Vagina (tissue), 2 donors: Measurements from ENCODE around the gene APLP2.

Source experiments
- POLR2A ChIP-seq, 2 donors: fragments of 450-650 bp; IDR thresholded peaks; one replicate each; pipeline ENCODE4 v1.6.1; 2017; ENCODE audit warnings: antibody characterized with exemption in 2 of 2, mild to moderate bottlenecking in 2 of 2, moderate library complexity in 2 of 2
- POLR2AphosphoS5 ChIP-seq, 2 donors: sonication (generic); formaldehyde crosslinking; IDR thresholded peaks; one replicate each; pipeline ENCODE4 v1.9.0; 2017; ENCODE audit warnings: antibody characterized with exemption in 2 of 2, mild to moderate bottlenecking in 2 of 2, low read depth in 1 of 2; ENCODE audit not compliant: insufficient read depth in 1 of 2
- TF ChIP-seq, protein P1 (sequence below), 3 experiments: fragments of 450-650 bp in 2 of 3; fragments of 200-600 bp in 1 of 3; sonication (generic) in 1 of 3; IDR thresholded peaks; one replicate each; pipeline ENCODE4 v1.5.1; 2017 to 2019; ENCODE audit warnings: antibody characterized with exemption in 3 of 3, mild to moderate bottlenecking in 2 of 3, moderate library complexity in 2 of 3

DNA sequence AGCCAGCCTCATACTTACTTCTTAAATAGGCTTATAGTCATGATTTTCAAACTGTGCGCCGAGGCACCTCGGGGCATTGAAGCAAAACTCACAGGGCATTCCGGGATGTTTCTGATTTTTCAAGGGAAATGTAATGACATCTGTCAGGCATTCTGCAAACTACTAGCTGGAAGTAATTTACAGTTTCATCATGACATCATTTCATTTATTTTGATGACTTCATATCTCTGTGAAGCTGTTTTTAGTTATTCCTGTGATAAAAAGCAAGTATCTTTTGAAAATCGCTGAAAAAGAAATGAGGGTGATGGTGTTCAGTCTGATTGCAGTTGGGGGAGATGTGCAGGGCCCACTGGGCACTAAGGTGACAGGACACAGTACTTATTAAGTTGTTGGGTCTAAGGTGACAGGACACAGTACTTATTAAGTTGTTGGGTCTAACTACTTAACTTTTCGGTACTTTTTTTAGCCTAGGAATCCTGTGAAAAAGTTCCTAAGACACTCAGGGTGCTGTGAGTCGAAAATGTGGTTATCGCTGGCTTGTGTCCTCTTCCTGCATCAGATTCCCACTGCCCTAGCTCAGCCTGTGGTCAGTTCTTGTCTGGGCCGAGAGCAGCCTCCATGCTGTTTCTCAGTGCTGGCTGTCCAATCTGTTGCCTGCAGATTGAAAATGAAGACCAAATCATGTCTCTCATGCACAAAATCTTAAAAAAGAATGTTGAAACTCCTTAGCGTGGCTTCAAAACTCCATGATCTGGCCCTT, 42.6 kb downstream of the APLP2 start:
- TF ChIP-seq, protein P1, sequence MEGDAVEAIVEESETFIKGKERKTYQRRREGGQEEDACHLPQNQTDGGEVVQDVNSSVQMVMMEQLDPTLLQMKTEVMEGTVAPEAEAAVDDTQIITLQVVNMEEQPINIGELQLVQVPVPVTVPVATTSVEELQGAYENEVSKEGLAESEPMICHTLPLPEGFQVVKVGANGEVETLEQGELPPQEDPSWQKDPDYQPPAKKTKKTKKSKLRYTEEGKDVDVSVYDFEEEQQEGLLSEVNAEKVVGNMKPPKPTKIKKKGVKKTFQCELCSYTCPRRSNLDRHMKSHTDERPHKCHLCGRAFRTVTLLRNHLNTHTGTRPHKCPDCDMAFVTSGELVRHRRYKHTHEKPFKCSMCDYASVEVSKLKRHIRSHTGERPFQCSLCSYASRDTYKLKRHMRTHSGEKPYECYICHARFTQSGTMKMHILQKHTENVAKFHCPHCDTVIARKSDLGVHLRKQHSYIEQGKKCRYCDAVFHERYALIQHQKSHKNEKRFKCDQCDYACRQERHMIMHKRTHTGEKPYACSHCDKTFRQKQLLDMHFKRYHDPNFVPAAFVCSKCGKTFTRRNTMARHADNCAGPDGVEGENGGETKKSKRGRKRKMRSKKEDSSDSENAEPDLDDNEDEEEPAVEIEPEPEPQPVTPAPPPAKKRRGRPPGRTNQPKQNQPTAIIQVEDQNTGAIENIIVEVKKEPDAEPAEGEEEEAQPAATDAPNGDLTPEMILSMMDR (IDR thresholded peaks at IDR 0.05): no peak
- TF ChIP-seq POLR2A (IDR thresholded peaks at IDR 0.05): no peak
- no peak for TF ChIP-seq POLR2AphosphoS5 (IDR thresholded peaks at IDR 0.05; ENCODE audit: insufficient read depth in 1 of 2, low read depth in 1 of 2)
